Colonic mucosa (tissue), 4 donors: Measurements from ENCODE around the gene USP31. TPM values are rescaled to one million over a fixed set of nuclear protein-coding genes. Genes with fewer than 3 reads are reported as not detected.
A peak's percentile ranks its signal among the peaks of the same experiment; 100 is the strongest.

Experiments
- DNase-seq: peaks from one replicate; pipeline ENCODE4 v3.0.0-alpha.2; 2020
- H3K27ac ChIP-seq: fragments of 200-600 bp; one replicate; pipeline ENCODE4 v1.8.0; 2021
- H3K27me3 ChIP-seq: fragments of 200-600 bp; one replicate; pipeline ENCODE4 v1.8.0; 2021
- H3K36me3 ChIP-seq: fragments of 200-600 bp; one replicate; pipeline ENCODE4 v1.8.0; 2021
- H3K4me1 ChIP-seq: fragments of 200-600 bp; one replicate; pipeline ENCODE4 v1.8.0; 2021; ENCODE audit warnings: mild to moderate bottlenecking
- H3K4me3 ChIP-seq: fragments of 200-600 bp; one replicate; pipeline ENCODE4 v1.8.0; 2021
- H3K9ac ChIP-seq, 2 donors: one replicate each; pipeline ENCODE4 v1.7.0; 2013; ENCODE audit warnings: control low read depth in 2 of 2, low read depth in 2 of 2, low read length in 2 of 2
- H3K9me3 ChIP-seq: fragments of 200-600 bp; one replicate; pipeline ENCODE4 v1.8.0; 2021
- CTCF ChIP-seq: fragments of 200-600 bp; IDR thresholded peaks from one replicate; pipeline ENCODE4 v1.8.0; 2022; ENCODE audit warnings: antibody characterized with exemption, mild to moderate bottlenecking
- intact Hi-C: fragments of 100-400 bp; cut with DNase I; formaldehyde crosslinking; loops from one replicate; pipeline ENCODE4 v1.14.1; 2022
- total RNA-seq, 2 donors: library from RNA; stranded (reverse); fragmentation: NEBNext Ultra II Directional in 1 of 2; extraction: Animal tissue kit (Norgen Biotek cat#: 25700) in 1 of 2; gene quantifications; one replicate each; pipeline ENCODE4 v1.2.1, GENCODE V29; 2021
- donor health status: healthy.
- donor health status: DM: no; HTN: no; CAD: no.
- donor health status: DM: no; HTN: no; CAD: no.

USP31 gene
- total RNA-seq, 2 donors from 2014 or later = 5.9 to 9.8 TPM

- no peak overlapping the region for H3K9ac ChIP-seq
- no peaks in the 10 kb centered on the region for H3K36me3 ChIP-seq
- no peak for TF ChIP-seq CTCF
- peaks cover 10% of the 10 kb centered on the region for H3K4me1 ChIP-seq
- H3K27me3 ChIP-seq = peaks cover 7% of the 10 kb centered on the region
- intact Hi-C loops = no loop called here
- H3K9me3 ChIP-seq = no peaks in the 10 kb centered on the region
- DNase-seq = no peak
- H3K27ac ChIP-seq = no peak overlapping the region
- no peak overlapping the region for H3K4me3 ChIP-seq
Measured at GRCh38 chr16:23187341-23187740, 38.1 kb upstream of the USP31 start.

- intact Hi-C loops = no loop called here
- H3K4me1 ChIP-seq = peaks cover 12% of the 10 kb centered on the region
- H3K4me3 ChIP-seq = no peak overlapping the region
- no peak for DNase-seq
- TF ChIP-seq CTCF = no peak
- H3K36me3 ChIP-seq = no peaks in the 10 kb centered on the region
- no peak overlapping the region for H3K9ac ChIP-seq
- H3K27ac ChIP-seq = no peak overlapping the region
- peaks cover 7% of the 10 kb centered on the region for H3K27me3 ChIP-seq
- H3K9me3 ChIP-seq = no peaks in the 10 kb centered on the region
Measured at GRCh38 chr16:23186171-23186570, 36.9 kb upstream of the USP31 start.

- H3K27ac ChIP-seq = no peak overlapping the region
- TF ChIP-seq CTCF = no peak
- H3K4me1 ChIP-seq = peaks cover 12% of the 10 kb centered on the region
- H3K4me3 ChIP-seq = no peak overlapping the region
- H3K9ac ChIP-seq = no peak overlapping the region
- H3K27me3 ChIP-seq = peaks cover 7% of the 10 kb centered on the region
- no peaks in the 10 kb centered on the region for H3K9me3 ChIP-seq
- H3K36me3 ChIP-seq = no peaks in the 10 kb centered on the region
- no peak for DNase-seq
- intact Hi-C loops = no loop called here
Measured at GRCh38 chr16:23185656-23186055, 36.4 kb upstream of the USP31 start.

GRCh38 chr16:23183543-23183862 is 34.3 kb upstream of the USP31 start:
- DNase-seq = no peak
- no peaks in the 10 kb centered on the region for H3K36me3 ChIP-seq
- H3K27ac ChIP-seq = no peak overlapping the region
- H3K4me1 ChIP-seq = peaks cover 12% of the 10 kb centered on the region
- H3K9ac ChIP-seq = no peak overlapping the region
- intact Hi-C loops = no loop called here
- no peak for TF ChIP-seq CTCF
- H3K4me3 ChIP-seq = peak overlapping the region; percentile 63
- peaks cover 7% of the 10 kb centered on the region for H3K27me3 ChIP-seq
- no peaks in the 10 kb centered on the region for H3K9me3 ChIP-seq

GRCh38 chr16:23182679-23183542 is 33.7 kb upstream of the USP31 start, which contains the start of gene SCNN1G:
Gene SCNN1G (plus strand): TSS chr16:23182745. CDS start chr16:23186272, 3,527 bp downstream.
- Histone ChIP-seq H3K4me1 (peaks cover 12% of the 10 kb centered on the region), H3K9ac (peak within 1 kb of the TSS in 1 of 2 donors; percentile 33), H3K27ac (no peak within 1 kb of the TSS), H3K27me3 (peaks cover 7% of the 10 kb centered on the region), H3K4me3 (peak within 1 kb of the TSS; percentile 63), H3K9me3 (no peaks in the 10 kb centered on the region), H3K36me3 (no peaks in the 10 kb centered on the region)
- DNase-seq = peak; percentile 20
- TF ChIP-seq CTCF = peak; percentile 62
- intact Hi-C loops = loop anchor here (1.0 kb wide), 1 partner anchor 251 kb away; no protein-coding TSS in a partner anchor
